ENCODE measurements around the gene NSMF.

The NSMF gene

GRCh38 chr9:137459152-137459600 lies at the start of gene NSMF:
TSS of gene NSMF (minus strand) at chr9:137459334. CDS start at chr9:137459102, 232 bp downstream.
- peak; percentile 85 to 89 for DNase-seq (ENCODE audit: low read depth in 2 of 2)

- DNase-seq (ENCODE audit: low read depth in 2 of 2), result no peak
These were observed 47.6 kb upstream of the NSMF start for GRCh38 chr9:137506702-137507171.

- no peak for DNase-seq (ENCODE audit: low read depth in 2 of 2)
These were observed 47.1 kb upstream of the NSMF start for GRCh38 chr9:137506274-137506673.

GRCh38 chr9:137505421-137506140 lies 46.4 kb upstream of the NSMF start:
- no peak for DNase-seq (ENCODE audit: low read depth in 2 of 2)

GRCh38 chr9:137504432-137504777 lies 45.3 kb upstream of the NSMF start:
- DNase-seq (ENCODE audit: low read depth in 2 of 2), result no peak

GRCh38 chr9:137502008-137502911 lies 43.1 kb upstream of the NSMF start:
- no peak for DNase-seq (ENCODE audit: low read depth in 2 of 2)

GRCh38 chr9:137501457-137501856 lies 42.3 kb upstream of the NSMF start:
- no peak for DNase-seq (ENCODE audit: low read depth in 2 of 2)

GRCh38 chr9:137500666-137501397 lies 41.7 kb upstream of the NSMF start:
- DNase-seq (ENCODE audit: low read depth in 2 of 2), result no peak

GRCh38 chr9:137499858-137500661 lies 40.9 kb upstream of the NSMF start:
- DNase-seq (ENCODE audit: low read depth in 2 of 2), result no peak

- DNase-seq (ENCODE audit: low read depth in 2 of 2), result no peak
These were observed 40.3 kb upstream of the NSMF start for GRCh38 chr9:137499416-137499815.

GRCh38 chr9:137498720-137499150 lies 39.6 kb upstream of the NSMF start:
- no peak for DNase-seq (ENCODE audit: low read depth in 2 of 2)

DNA sequence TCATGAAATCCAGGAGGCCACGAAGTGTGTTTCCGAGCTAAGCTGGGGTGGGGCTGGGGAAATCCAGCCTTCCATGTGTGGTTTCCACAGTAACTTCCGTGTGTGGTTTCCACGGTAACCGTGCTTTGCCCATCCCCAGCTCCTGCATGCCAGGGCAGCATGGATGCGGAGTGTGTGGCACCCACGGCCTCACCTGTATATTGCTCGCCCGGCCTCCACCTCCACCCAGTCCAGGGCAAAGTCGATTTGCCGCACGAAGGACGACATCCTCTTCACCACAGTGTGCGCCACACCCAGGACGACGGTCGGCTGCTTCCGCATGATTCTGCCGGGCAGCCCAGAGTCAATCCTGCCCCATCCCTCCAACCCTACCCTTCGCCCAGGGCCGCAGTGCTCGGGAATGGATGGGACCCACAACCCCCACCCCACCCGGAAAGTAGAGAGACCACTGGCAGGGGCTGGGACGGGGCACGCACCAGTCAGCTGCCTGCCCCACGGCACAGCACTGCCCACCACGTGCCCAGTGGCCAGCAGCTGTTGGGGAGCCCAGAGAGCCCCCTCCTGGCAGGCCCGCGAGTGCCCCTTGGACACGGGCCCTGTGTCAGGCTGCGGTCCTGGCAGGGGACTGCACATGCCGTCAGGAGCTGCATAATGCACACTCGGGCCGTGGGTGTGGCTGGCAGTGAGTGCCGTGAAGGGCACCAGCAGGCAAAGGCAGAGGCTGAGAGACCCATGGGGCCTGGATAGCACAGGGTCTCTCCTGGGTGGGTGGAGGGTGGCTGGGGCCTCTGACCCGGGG lies 39.0 kb upstream of the NSMF start:
- DNase-seq (ENCODE audit: low read depth in 2 of 2), result no peak

GRCh38 chr9:137496601-137497375 lies 37.7 kb upstream of the NSMF start:
- no peak for DNase-seq (ENCODE audit: low read depth in 2 of 2)

- DNase-seq (ENCODE audit: low read depth in 2 of 2), result no peak
These were observed 35.6 kb upstream of the NSMF start for GRCh38 chr9:137494550-137495351.

- DNase-seq (ENCODE audit: low read depth in 2 of 2), result no peak
These were observed 35.0 kb upstream of the NSMF start for GRCh38 chr9:137494104-137494544.

- DNase-seq (ENCODE audit: low read depth in 2 of 2), result no peak
These were observed 34.4 kb upstream of the NSMF start for GRCh38 chr9:137493364-137494103.

GRCh38 chr9:137492464-137493363 lies 33.6 kb upstream of the NSMF start:
- no peak for DNase-seq (ENCODE audit: low read depth in 2 of 2)
